GM12878 (cell line): Measurements from ENCODE around the gene ZNF48. TPM values are rescaled to one million over a fixed set of nuclear protein-coding genes. Genes with fewer than 3 reads are reported as not detected.

Experiments used
- ASH2L ChIP-seq: fragments of 300-600, 200-600 bp; sonication (generic); IDR thresholded peaks from 2 replicates; pipeline ENCODE4 v1.6.1; 2017; ENCODE audit warnings: low read depth, mild to moderate bottlenecking, borderline replicate concordance
- CEBPB ChIP-seq, 2 experiments: fragments of 150-350 bp in 1 of 2; IDR thresholded peaks; 2 replicates each; pipeline ENCODE4 v1.6.1; 2012 to 2014; ENCODE audit warnings: low read depth in 2 of 2, low read length in 2 of 2, borderline replicate concordance in 1 of 2, inconsistent platforms in 1 of 2
- EP300 ChIP-seq, 2 experiments: fragments of 150-350 bp in 1 of 2; IDR thresholded peaks; 2 replicates each; pipeline ENCODE4 v1.6.1; 2011 to 2012; ENCODE audit warnings: low read depth in 2 of 2, low read length in 2 of 2, borderline replicate concordance in 1 of 2, improper control_type of control experiment in 1 of 2, inconsistent platforms in 1 of 2; ENCODE audit not compliant: control insufficient read depth in 1 of 2
- EZH2 ChIP-seq: IDR thresholded peaks from 2 replicates; pipeline ENCODE4 v1.6.1; 2012; ENCODE audit warnings: low read depth, mild to moderate bottlenecking, control low read depth, inconsistent platforms, low read length, borderline replicate concordance; ENCODE audit not compliant: control insufficient read depth
- GABPA ChIP-seq: IDR thresholded peaks from 2 replicates; pipeline ENCODE4 v1.6.1; 2014; ENCODE audit warnings: antibody characterized with exemption, low read depth, mild to moderate bottlenecking, inconsistent platforms
- HDAC6 ChIP-seq: fragments of 200-600 bp; sonication (generic); IDR thresholded peaks from one replicate; pipeline ENCODE4 v1.8.0; 2017; ENCODE audit warnings: antibody characterized with exemption; ENCODE audit not compliant: unreplicated experiment
- MTA3 ChIP-seq: IDR thresholded peaks from 2 replicates; pipeline ENCODE4 v1.6.1; 2012; ENCODE audit warnings: low read length, inconsistent platforms, borderline replicate concordance
- MYC ChIP-seq: IDR thresholded peaks from 2 replicates; pipeline ENCODE4 v1.6.1; 2011; ENCODE audit warnings: mild to moderate bottlenecking, low read length, moderate library complexity, inconsistent platforms; ENCODE audit not compliant: insufficient read depth, insufficient replicate concordance, insufficient read length, severe bottlenecking
- SMAD1 ChIP-seq: fragments of 450-650 bp; IDR thresholded peaks from 2 replicates; pipeline ENCODE4 v1.6.1; 2018; ENCODE audit warnings: mild to moderate bottlenecking, low read depth; ENCODE audit not compliant: partially characterized antibody
- SP1 ChIP-seq: IDR thresholded peaks from one replicate; pipeline ENCODE4 v1.6.1; 2011; ENCODE audit warnings: low read depth, low read length
- STAT3 ChIP-seq: IDR thresholded peaks from 2 replicates; pipeline ENCODE4 v1.6.1; 2011; ENCODE audit warnings: low read depth, low read length, improper control_type of control experiment
- WRNIP1 ChIP-seq: IDR thresholded peaks from 2 replicates; pipeline ENCODE4 v1.6.1; 2011; ENCODE audit warnings: low read depth, low read length, improper control_type of control experiment, borderline replicate concordance
- ZNF24 ChIP-seq: fragments of 450-650 bp; IDR thresholded peaks from 2 replicates; pipeline ENCODE4 v1.6.1; 2017; ENCODE audit warnings: antibody characterized with exemption, mild to moderate bottlenecking
- polyA plus RNA-seq, 11 experiments: library from polyadenylated mRNA; depleted of rRNA in 4 of 11; unstranded in 6 of 11; stranded (reverse) in 5 of 11; fragments of >200 nt; fragmentation: Nextera tagmentation in 4 of 11; fragmentation: Illumina TruSeq in 1 of 11; extraction: Ambion mirVana in 4 of 11; extraction: Trizol in 1 of 11; gene quantifications; 1 replicate in 1 of 11; 2 replicates in 10 of 11; pipeline versions ENCODE4 v1.2.1 to v1.2.3, GENCODE V29; 2011 to 2016; ENCODE audit warnings: inconsistent platforms in 2 of 11, missing spikeins in 2 of 11, low read depth in 1 of 11
- total RNA-seq, 4 experiments: library from RNA; depleted of rRNA in 3 of 4; stranded (reverse); fragments of >200 nt in 3 of 4; fragmentation: Illumina TruSeq in 1 of 4; extraction: Trizol in 1 of 4; gene quantifications; 2 replicates each; pipeline versions ENCODE4 v1.2.1 to v1.2.3, GENCODE V29; 2013 to 2021
- TF ChIP-seq, protein P1 (sequence below): fragments of 150-350 bp; IDR thresholded peaks from 2 replicates; pipeline ENCODE4 v1.6.1; 2016; ENCODE audit warnings: low read depth, low read length
- TF ChIP-seq, protein P2 (sequence below): IDR thresholded peaks from 2 replicates; pipeline ENCODE4 v1.6.1; 2011; ENCODE audit warnings: low read depth, mild to moderate bottlenecking, low read length, moderate library complexity, borderline replicate concordance; ENCODE audit errors: extremely low read depth
- TF ChIP-seq, protein P3 (sequence below): fragments of 450-650 bp; IDR thresholded peaks from 2 replicates; pipeline ENCODE4 v1.6.1; 2018; ENCODE audit warnings: mild to moderate bottlenecking, low read depth, moderate library complexity; ENCODE audit not compliant: partially characterized antibody
- TF ChIP-seq, protein P4 (sequence below): fragments of 450-650 bp; IDR thresholded peaks from 2 replicates; pipeline ENCODE4 v1.6.1; 2016; ENCODE audit warnings: mild to moderate bottlenecking, moderate library complexity, borderline replicate concordance

ZNF48 gene
- total and polyA plus RNA-seq, 10 of the 15 experiments (the other 5 are each of a cell fraction or from before 2014, with no cell fraction given), result 0.14 to 12.0 (median 4.2) TPM

DNA sequence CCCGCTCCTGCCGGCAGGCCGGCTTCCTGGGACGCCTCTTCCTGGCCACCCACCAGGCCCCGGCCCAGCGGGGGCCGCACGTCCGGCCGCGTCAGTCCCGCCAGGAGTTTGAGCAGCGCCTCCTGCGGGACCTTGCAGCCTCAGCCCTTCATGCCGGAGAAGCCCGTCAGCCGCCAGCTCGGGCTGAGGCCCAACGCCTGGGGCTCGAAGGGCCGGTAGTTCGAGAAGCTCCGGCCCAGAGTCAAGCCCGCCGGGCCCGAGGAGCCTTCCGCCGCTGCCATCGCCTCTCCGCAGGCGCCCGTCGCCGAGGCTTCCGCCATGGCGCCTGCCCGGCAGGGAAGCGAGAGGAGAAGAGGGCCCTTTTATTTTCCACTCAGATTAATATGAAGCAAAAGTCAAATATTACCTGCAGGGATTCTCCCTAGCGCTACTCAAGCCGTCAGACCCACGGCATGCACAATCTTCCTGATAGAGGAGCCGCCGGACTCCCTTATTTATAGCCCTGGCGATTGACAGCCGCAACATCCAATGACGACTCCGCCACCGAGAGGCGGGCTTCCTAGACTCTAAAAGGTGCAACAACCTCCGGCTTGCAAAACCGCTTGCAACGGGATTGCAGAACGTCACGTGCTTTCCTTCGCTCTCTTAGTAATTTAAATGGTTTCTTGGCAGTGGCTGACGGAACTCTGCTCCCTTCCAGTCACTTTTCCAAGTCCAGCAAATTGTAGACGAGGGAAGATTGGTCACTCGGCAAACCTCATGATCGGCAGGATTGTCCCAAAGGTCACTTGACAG lies 50.4 kb downstream of the ZNF48 start, which contains the start of gene SEPHS2 (continued):
- peak; percentile 95 for TF ChIP-seq SP1
- TF ChIP-seq STAT3, result no peak
- TF ChIP-seq WRNIP1, result 0 out of 2 replicates have a peak, but pooled peaks have one; percentile 34
- no peak for TF ChIP-seq ZNF24
- TF ChIP-seq GABPA, result peak; percentile 72
- peak; percentile 49; the same call in 1 of the 2 replicates for TF ChIP-seq ASH2L
- no peak for TF ChIP-seq EP300 (IDR thresholded peaks at IDR 0.05; ENCODE audit: borderline replicate concordance in 1 of 2, control insufficient read depth in 1 of 2, low read depth in 2 of 2, low read length in 2 of 2)
- TF ChIP-seq, protein P1, sequence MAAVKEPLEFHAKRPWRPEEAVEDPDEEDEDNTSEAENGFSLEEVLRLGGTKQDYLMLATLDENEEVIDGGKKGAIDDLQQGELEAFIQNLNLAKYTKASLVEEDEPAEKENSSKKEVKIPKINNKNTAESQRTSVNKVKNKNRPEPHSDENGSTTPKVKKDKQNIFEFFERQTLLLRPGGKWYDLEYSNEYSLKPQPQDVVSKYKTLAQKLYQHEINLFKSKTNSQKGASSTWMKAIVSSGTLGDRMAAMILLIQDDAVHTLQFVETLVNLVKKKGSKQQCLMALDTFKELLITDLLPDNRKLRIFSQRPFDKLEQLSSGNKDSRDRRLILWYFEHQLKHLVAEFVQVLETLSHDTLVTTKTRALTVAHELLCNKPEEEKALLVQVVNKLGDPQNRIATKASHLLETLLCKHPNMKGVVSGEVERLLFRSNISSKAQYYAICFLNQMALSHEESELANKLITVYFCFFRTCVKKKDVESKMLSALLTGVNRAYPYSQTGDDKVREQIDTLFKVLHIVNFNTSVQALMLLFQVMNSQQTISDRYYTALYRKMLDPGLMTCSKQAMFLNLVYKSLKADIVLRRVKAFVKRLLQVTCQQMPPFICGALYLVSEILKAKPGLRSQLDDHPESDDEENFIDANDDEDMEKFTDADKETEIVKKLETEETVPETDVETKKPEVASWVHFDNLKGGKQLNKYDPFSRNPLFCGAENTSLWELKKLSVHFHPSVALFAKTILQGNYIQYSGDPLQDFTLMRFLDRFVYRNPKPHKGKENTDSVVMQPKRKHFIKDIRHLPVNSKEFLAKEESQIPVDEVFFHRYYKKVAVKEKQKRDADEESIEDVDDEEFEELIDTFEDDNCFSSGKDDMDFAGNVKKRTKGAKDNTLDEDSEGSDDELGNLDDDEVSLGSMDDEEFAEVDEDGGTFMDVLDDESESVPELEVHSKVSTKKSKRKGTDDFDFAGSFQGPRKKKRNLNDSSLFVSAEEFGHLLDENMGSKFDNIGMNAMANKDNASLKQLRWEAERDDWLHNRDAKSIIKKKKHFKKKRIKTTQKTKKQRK, result 0 out of 2 replicates have a peak, but pooled peaks have one; percentile 15
- 0 out of 2 replicates have a peak, but pooled peaks have one; percentile 70 for TF ChIP-seq MTA3
- no peak for TF ChIP-seq CEBPB (IDR thresholded peaks at IDR 0.05; ENCODE audit: borderline replicate concordance in 1 of 2, low read depth in 2 of 2, low read length in 2 of 2)
- no peak for TF ChIP-seq HDAC6
- TF ChIP-seq EZH2, result no peak
- TF ChIP-seq, protein P2, sequence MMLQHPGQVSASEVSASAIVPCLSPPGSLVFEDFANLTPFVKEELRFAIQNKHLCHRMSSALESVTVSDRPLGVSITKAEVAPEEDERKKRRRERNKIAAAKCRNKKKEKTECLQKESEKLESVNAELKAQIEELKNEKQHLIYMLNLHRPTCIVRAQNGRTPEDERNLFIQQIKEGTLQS, result no peak
- no peak for TF ChIP-seq MYC
- TF ChIP-seq, protein P3, sequence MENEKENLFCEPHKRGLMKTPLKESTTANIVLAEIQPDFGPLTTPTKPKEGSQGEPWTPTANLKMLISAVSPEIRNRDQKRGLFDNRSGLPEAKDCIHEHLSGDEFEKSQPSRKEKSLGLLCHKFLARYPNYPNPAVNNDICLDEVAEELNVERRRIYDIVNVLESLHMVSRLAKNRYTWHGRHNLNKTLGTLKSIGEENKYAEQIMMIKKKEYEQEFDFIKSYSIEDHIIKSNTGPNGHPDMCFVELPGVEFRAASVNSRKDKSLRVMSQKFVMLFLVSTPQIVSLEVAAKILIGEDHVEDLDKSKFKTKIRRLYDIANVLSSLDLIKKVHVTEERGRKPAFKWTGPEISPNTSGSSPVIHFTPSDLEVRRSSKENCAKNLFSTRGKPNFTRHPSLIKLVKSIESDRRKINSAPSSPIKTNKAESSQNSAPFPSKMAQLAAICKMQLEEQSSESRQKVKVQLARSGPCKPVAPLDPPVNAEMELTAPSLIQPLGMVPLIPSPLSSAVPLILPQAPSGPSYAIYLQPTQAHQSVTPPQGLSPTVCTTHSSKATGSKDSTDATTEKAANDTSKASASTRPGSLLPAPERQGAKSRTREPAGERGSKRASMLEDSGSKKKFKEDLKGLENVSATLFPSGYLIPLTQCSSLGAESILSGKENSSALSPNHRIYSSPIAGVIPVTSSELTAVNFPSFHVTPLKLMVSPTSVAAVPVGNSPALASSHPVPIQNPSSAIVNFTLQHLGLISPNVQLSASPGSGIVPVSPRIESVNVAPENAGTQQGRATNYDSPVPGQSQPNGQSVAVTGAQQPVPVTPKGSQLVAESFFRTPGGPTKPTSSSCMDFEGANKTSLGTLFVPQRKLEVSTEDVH, result no peak
- TF ChIP-seq, protein P4, sequence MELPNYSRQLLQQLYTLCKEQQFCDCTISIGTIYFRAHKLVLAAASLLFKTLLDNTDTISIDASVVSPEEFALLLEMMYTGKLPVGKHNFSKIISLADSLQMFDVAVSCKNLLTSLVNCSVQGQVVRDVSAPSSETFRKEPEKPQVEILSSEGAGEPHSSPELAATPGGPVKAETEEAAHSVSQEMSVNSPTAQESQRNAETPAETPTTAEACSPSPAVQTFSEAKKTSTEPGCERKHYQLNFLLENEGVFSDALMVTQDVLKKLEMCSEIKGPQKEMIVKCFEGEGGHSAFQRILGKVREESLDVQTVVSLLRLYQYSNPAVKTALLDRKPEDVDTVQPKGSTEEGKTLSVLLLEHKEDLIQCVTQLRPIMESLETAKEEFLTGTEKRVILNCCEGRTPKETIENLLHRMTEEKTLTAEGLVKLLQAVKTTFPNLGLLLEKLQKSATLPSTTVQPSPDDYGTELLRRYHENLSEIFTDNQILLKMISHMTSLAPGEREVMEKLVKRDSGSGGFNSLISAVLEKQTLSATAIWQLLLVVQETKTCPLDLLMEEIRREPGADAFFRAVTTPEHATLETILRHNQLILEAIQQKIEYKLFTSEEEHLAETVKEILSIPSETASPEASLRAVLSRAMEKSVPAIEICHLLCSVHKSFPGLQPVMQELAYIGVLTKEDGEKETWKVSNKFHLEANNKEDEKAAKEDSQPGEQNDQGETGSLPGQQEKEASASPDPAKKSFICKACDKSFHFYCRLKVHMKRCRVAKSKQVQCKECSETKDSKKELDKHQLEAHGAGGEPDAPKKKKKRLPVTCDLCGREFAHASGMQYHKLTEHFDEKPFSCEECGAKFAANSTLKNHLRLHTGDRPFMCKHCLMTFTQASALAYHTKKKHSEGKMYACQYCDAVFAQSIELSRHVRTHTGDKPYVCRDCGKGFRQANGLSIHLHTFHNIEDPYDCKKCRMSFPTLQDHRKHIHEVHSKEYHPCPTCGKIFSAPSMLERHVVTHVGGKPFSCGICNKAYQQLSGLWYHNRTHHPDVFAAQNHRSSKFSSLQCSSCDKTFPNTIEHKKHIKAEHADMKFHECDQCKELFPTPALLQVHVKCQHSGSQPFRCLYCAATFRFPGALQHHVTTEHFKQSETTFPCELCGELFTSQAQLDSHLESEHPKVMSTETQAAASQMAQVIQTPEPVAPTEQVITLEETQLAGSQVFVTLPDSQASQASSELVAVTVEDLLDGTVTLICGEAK, result no peak; the same call in 1 of the 2 replicates
- TF ChIP-seq SMAD1, result peak; percentile 80
